ENCODE results near the gene SORT1.

- TF ChIP-seq CTCF (IDR thresholded peaks at IDR 0.05), result no peak
- TF ChIP-seq POLR2A (IDR thresholded peaks at IDR 0.05), result no peak
Measured at GRCh38 chr1:109261578-109261977, 136.1 kb downstream of the SORT1 start.

Data from Peyer's patch (tissue), 4 donors.